IMR-90 (cell line): Measurements from ENCODE around the gene SLAMF7. TPM values are rescaled to one million over a fixed set of nuclear protein-coding genes. Genes with fewer than 3 reads are reported as not detected.

Experiments used
- ATAC-seq: fragments of 200-7000 bp; cut with Tn5 transposase; 2 replicates; pipeline ENCODE4 v1.9.1; 2020; ENCODE audit warnings: low read depth, mild to moderate bottlenecking, moderate library complexity
- BruUV-seq: library from RNA; stranded (reverse); fragments of 400-500 nt; replicated peaks from 2 replicates; lab custom pipeline; 2021; lab: Mats Ljungman, UMichigan
- CTCF ChIA-PET: fragments of 300-600 bp; formaldehyde crosslinking; extraction: SDS; loops from one replicate; lab custom pipeline; 2021; ENCODE audit warnings: antibody characterized with exemption; lab: Yijun Ruan, JAX
- POLR2A ChIA-PET: fragments of 300-600 bp; sonication (Branson Sonifier 250); formaldehyde crosslinking; loops from one replicate; lab custom pipeline; 2022; ENCODE audit warnings: antibody characterized with exemption; ENCODE audit not compliant: unreplicated experiment; lab: Charles Lee
- DNase-seq: peaks from one replicate; pipeline ENCODE4 v3.0.0; 2013
- H2AFZ ChIP-seq: replicated peaks from 2 replicates; pipeline ENCODE3; 2013; ENCODE audit warnings: low read length, mild to moderate bottlenecking; ENCODE audit not compliant: poor library complexity
- H2AK5ac ChIP-seq: 2 replicates; pipeline ENCODE4 v1.6.1; 2013; ENCODE audit warnings: low read depth, low read length, inconsistent platforms
- H2AK9ac ChIP-seq: replicated peaks from 2 replicates; pipeline ENCODE3; 2013; ENCODE audit warnings: mild to moderate bottlenecking, low read depth, low read length, moderate library complexity; ENCODE audit not compliant: poor library complexity
- H2BK120ac ChIP-seq: 2 replicates; pipeline ENCODE4 v1.6.1; 2013; ENCODE audit warnings: low read depth, low read length, inconsistent platforms
- H2BK15ac ChIP-seq: 3 replicates; pipeline ENCODE4 v1.6.1; 2013; ENCODE audit warnings: low read depth, low read length, inconsistent platforms
- H2BK20ac ChIP-seq: 2 replicates; pipeline ENCODE4 v1.6.1; 2013; ENCODE audit warnings: low read depth, mild to moderate bottlenecking, inconsistent platforms, low read length, moderate library complexity
- H2BK5ac ChIP-seq: 2 replicates; pipeline ENCODE4 v1.6.1; 2013; ENCODE audit warnings: mild to moderate bottlenecking, low read depth, low read length, inconsistent platforms; ENCODE audit not compliant: poor library complexity, severe bottlenecking
- H3K14ac ChIP-seq: replicated peaks from 2 replicates; pipeline ENCODE4 v1.6.1; 2013; ENCODE audit warnings: low read depth, low read length, inconsistent platforms
- H3K18ac ChIP-seq: 2 replicates; pipeline ENCODE4 v1.6.1; 2013; ENCODE audit warnings: low read depth, low read length, control low read depth
- H3K23ac ChIP-seq: 2 replicates; pipeline ENCODE4 v1.6.1; 2013; ENCODE audit warnings: low read depth, low read length, inconsistent platforms
- H3K27ac ChIP-seq: 2 replicates; pipeline ENCODE4 v1.5.1; 2013; ENCODE audit warnings: mild to moderate bottlenecking, control low read depth, low read length; ENCODE audit not compliant: insufficient read depth
- H3K27me3 ChIP-seq: 2 replicates; pipeline ENCODE4 v1.6.1; 2013; ENCODE audit warnings: low read length; ENCODE audit not compliant: control insufficient read depth, insufficient read depth
- H3K36me3 ChIP-seq: 2 replicates; pipeline ENCODE4 v1.6.1; 2013; ENCODE audit warnings: low read length, mixed read lengths; ENCODE audit not compliant: control insufficient read depth, insufficient read depth
- H3K4ac ChIP-seq: 2 replicates; pipeline ENCODE4 v1.6.1; 2013; ENCODE audit warnings: low read depth, low read length, inconsistent platforms
- H3K4me1 ChIP-seq: 2 replicates; pipeline ENCODE4 v1.6.1; 2013; ENCODE audit warnings: low read length, mixed read lengths; ENCODE audit not compliant: control insufficient read depth, insufficient read depth
- H3K4me2 ChIP-seq: 2 replicates; pipeline ENCODE4 v1.6.1; 2013; ENCODE audit warnings: low read depth, mild to moderate bottlenecking, control low read depth, low read length, moderate library complexity
- H3K4me3 ChIP-seq: 2 replicates; pipeline ENCODE4 v1.5.1; 2013; ENCODE audit warnings: low read depth, mild to moderate bottlenecking, control low read depth, low read length, moderate library complexity; ENCODE audit not compliant: insufficient read depth
- H3K56ac ChIP-seq: 2 replicates; pipeline ENCODE4 v1.6.1; 2013; ENCODE audit warnings: low read length, inconsistent platforms; ENCODE audit not compliant: insufficient read depth; ENCODE audit errors: extremely low read depth
- H3K79me1 ChIP-seq, 2 experiments: 2 replicates each; pipeline ENCODE4 v1.6.1; 2013; ENCODE audit warnings: low read length in 2 of 2, inconsistent platforms in 1 of 2, low read depth in 1 of 2
- H3K9ac ChIP-seq: 2 replicates; pipeline ENCODE4 v1.6.1; 2013; ENCODE audit warnings: low read depth, low read length, control low read depth
- H3K9me1 ChIP-seq: 2 replicates; pipeline ENCODE4 v1.6.1; 2013; ENCODE audit warnings: low read length, inconsistent platforms; ENCODE audit not compliant: insufficient read depth
- H3K9me3 ChIP-seq: 2 replicates; pipeline ENCODE4 v1.6.1; 2013; ENCODE audit warnings: low read length; ENCODE audit not compliant: control insufficient read depth, insufficient read depth
- H4K20me1 ChIP-seq: 2 replicates; pipeline ENCODE4 v1.6.1; 2013; ENCODE audit warnings: low read length, inconsistent platforms; ENCODE audit not compliant: insufficient read depth
- H4K5ac ChIP-seq: 2 replicates; pipeline ENCODE4 v1.6.1; 2013; ENCODE audit warnings: mild to moderate bottlenecking, low read depth, low read length, control low read depth
- H4K8ac ChIP-seq, 2 experiments: 2 replicates each; pipeline ENCODE4 v1.6.1; 2013; ENCODE audit warnings: low read depth in 2 of 2, low read length in 2 of 2, control low read depth in 1 of 2, inconsistent platforms in 1 of 2
- H4K91ac ChIP-seq: 2 replicates; pipeline ENCODE4 v1.6.1; 2013; ENCODE audit warnings: low read depth, low read length, inconsistent platforms; ENCODE audit not compliant: insufficient read depth
- BHLHE40 ChIP-seq: fragments of 150-350 bp; IDR thresholded peaks from 2 replicates; pipeline ENCODE4 v1.6.1; 2016; ENCODE audit warnings: mild to moderate bottlenecking, low read depth, low read length
- CEBPB ChIP-seq: IDR thresholded peaks from 2 replicates; pipeline ENCODE4 v1.6.1; 2012; ENCODE audit warnings: low read depth, low read length, improper control_type of control experiment
- CHD1 ChIP-seq: IDR thresholded peaks from 2 replicates; pipeline ENCODE4 v1.6.1; 2012; ENCODE audit warnings: low read depth, low read length, improper control_type of control experiment
- FOS ChIP-seq: fragments of 150-350 bp; IDR thresholded peaks from 2 replicates; pipeline ENCODE4 v1.6.1; 2016; ENCODE audit warnings: low read depth, low read length
- MAFK ChIP-seq: IDR thresholded peaks from 2 replicates; pipeline ENCODE4 v1.6.1; 2012; ENCODE audit warnings: low read depth, low read length, improper control_type of control experiment
- MAZ ChIP-seq: IDR thresholded peaks from 2 replicates; pipeline ENCODE4 v1.6.1; 2012; ENCODE audit warnings: low read depth, mild to moderate bottlenecking, low read length, improper control_type of control experiment, moderate library complexity, borderline replicate concordance
- MXI1 ChIP-seq: IDR thresholded peaks from 2 replicates; pipeline ENCODE4 v1.6.1; 2012; ENCODE audit warnings: low read depth, mild to moderate bottlenecking, low read length, moderate library complexity, borderline replicate concordance
- POLR2A ChIP-seq: IDR thresholded peaks from 2 replicates; pipeline ENCODE4 v1.6.1; 2012; ENCODE audit warnings: mild to moderate bottlenecking, low read depth, low read length
- RAD21 ChIP-seq: IDR thresholded peaks from 2 replicates; pipeline ENCODE4 v1.6.1; 2012; ENCODE audit warnings: low read length, improper control_type of control experiment
- RCOR1 ChIP-seq: IDR thresholded peaks from 2 replicates; pipeline ENCODE4 v1.6.1; 2012; ENCODE audit warnings: mild to moderate bottlenecking, low read length, improper control_type of control experiment; ENCODE audit not compliant: insufficient replicate concordance
- RFX5 ChIP-seq: IDR thresholded peaks from 2 replicates; pipeline ENCODE4 v1.8.0; 2012; ENCODE audit warnings: low read depth, mild to moderate bottlenecking, low read length, moderate library complexity
- SMC3 ChIP-seq: fragments of 150-350 bp; IDR thresholded peaks from 2 replicates; pipeline ENCODE4 v1.6.1; 2016; ENCODE audit warnings: low read depth, mild to moderate bottlenecking, antibody characterized with exemption, low read length, moderate library complexity
- WGBS, 2 experiments: methylation state at CpG; one replicate each; pipeline versions ENCODE4 v1.1.5 to v1.1.7; 2013; ENCODE audit warnings: missing lambda C conversion rate in 2 of 2; ENCODE audit not compliant: insufficient read length in 1 of 2; ENCODE audit errors: extremely low coverage in 2 of 2; 5-methylcytosine and 5-hydroxymethylcytosine counted together
- dilution Hi-C: fragments of 300-500 bp; cut with HindIII; formaldehyde crosslinking; loops from one replicate; pipeline ENCODE4 v1.14.3; 2018; ENCODE audit warnings: low sequenced_read_pairs; ENCODE audit not compliant: unreplicated experiment
- in situ Hi-C: fragments of 300-500 bp; cut with MboI; formaldehyde crosslinking; loops from 3 replicates; pipeline ENCODE4 v1.14.3; 2019; ENCODE audit warnings: low sequenced_read_pairs, inconsistent platforms, mixed read lengths
- intact Hi-C: fragments of 100-400 bp; cut with micrococcal nuclease; formaldehyde crosslinking; loops from 2 replicates; pipeline ENCODE4 v1.10.0; 2022
- polyA plus RNA-seq, 3 experiments: library from polyadenylated mRNA; depleted of rRNA; stranded (reverse); fragments of >200 nt; gene quantifications; 2 replicates each; pipeline ENCODE4 v1.2.3, GENCODE V29; 2012; ENCODE audit warnings: low replicate concordance in 1 of 3
- total RNA-seq: library from RNA; depleted of rRNA; stranded (reverse); fragments of >200 nt; gene quantifications from 2 replicates; pipeline ENCODE4 v1.2.3, GENCODE V29; 2012
- TF ChIP-seq, protein P1 (sequence below): fragments of 150-350 bp; IDR thresholded peaks from 2 replicates; pipeline ENCODE4 v1.6.1; 2017; ENCODE audit warnings: mild to moderate bottlenecking, antibody characterized with exemption, low read length, low read depth
- TF ChIP-seq, protein P2 (sequence below): conservative IDR thresholded peaks from 2 replicates; pipeline ENCODE4 v1.5.1; 2012; ENCODE audit warnings: mild to moderate bottlenecking, low read depth, low read length, improper control_type of control experiment

SLAMF7 gene
- total and polyA plus RNA-seq, 2 of the 4 experiments (the other 2 are of a cell fraction): not detected

DNA sequence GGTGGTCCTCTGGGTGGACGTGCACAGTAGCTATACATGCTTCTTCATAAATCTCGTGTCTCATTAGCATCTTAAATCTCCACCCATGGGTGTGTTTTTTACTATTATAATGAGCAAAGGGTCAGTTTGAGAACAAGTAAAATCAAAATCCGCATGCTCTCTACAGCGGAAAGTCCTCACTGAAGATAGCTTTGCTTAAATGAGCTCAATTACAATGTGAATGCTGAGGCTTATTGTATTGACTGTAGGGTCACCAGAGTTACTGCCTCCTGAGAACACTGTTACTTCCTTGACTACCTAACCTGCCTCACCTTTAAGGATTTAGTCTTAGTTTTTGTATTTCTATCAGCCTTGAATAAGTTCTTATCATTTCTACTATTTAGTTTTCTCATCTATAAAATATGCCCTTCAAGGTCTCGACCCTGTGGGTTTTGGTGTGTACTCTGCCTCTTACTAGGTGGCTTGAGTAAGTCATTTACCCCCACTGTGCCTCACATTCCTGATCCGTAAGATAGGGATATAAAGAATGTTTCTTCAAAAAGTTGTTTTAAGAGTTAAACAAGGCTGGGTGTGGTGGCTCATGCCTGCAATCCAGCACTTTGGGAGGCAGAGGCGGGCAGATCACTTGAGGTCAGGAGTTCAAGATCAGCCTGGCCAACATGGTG, 7.9 kb downstream of the SLAMF7 start:
- BruUV-seq: no TSS peak
- H2AFZ ChIP-seq: no peak overlapping the region
- POLR2A ChIA-PET: no interaction called here
- H4K5ac ChIP-seq: no peak overlapping the region
- no peaks in the 10 kb centered on the region for H4K20me1 ChIP-seq
- H3K36me3 ChIP-seq: no peaks in the 10 kb centered on the region
- ATAC-seq: no peak
- intact Hi-C loops: no loop called here
- no peak overlapping the region for H2AK9ac ChIP-seq
- no peak overlapping the region for H2BK120ac ChIP-seq
- H3K4ac ChIP-seq: no peak overlapping the region
- H3K27ac ChIP-seq: no peak overlapping the region
- no peak for TF ChIP-seq RFX5
- TF ChIP-seq RAD21: no peak
- TF ChIP-seq, protein P1, sequence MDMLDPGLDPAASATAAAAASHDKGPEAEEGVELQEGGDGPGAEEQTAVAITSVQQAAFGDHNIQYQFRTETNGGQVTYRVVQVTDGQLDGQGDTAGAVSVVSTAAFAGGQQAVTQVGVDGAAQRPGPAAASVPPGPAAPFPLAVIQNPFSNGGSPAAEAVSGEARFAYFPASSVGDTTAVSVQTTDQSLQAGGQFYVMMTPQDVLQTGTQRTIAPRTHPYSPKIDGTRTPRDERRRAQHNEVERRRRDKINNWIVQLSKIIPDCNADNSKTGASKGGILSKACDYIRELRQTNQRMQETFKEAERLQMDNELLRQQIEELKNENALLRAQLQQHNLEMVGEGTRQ: no peak
- TF ChIP-seq MXI1: no peak
- no peak for TF ChIP-seq CHD1
- TF ChIP-seq SMC3: no peak
- TF ChIP-seq CEBPB: no peak
- no peak for TF ChIP-seq POLR2A
- TF ChIP-seq MAZ: no peak
- no peak for TF ChIP-seq RCOR1
- no peak for TF ChIP-seq FOS
- TF ChIP-seq MAFK: no peak
- TF ChIP-seq BHLHE40: no peak
- TF ChIP-seq, protein P2, sequence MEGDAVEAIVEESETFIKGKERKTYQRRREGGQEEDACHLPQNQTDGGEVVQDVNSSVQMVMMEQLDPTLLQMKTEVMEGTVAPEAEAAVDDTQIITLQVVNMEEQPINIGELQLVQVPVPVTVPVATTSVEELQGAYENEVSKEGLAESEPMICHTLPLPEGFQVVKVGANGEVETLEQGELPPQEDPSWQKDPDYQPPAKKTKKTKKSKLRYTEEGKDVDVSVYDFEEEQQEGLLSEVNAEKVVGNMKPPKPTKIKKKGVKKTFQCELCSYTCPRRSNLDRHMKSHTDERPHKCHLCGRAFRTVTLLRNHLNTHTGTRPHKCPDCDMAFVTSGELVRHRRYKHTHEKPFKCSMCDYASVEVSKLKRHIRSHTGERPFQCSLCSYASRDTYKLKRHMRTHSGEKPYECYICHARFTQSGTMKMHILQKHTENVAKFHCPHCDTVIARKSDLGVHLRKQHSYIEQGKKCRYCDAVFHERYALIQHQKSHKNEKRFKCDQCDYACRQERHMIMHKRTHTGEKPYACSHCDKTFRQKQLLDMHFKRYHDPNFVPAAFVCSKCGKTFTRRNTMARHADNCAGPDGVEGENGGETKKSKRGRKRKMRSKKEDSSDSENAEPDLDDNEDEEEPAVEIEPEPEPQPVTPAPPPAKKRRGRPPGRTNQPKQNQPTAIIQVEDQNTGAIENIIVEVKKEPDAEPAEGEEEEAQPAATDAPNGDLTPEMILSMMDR: no peak
- no peak overlapping the region for H2AK5ac ChIP-seq
- H3K14ac ChIP-seq: no peak overlapping the region
- no peak overlapping the region for H2BK5ac ChIP-seq
- H3K27me3 ChIP-seq: no peaks in the 10 kb centered on the region; the same call in 1 of the 2 replicates
- no peak overlapping the region for H4K8ac ChIP-seq
- no peak for DNase-seq
- H3K4me3 ChIP-seq: no peak overlapping the region
- in situ Hi-C loops: no loop called here
- no peaks in the 10 kb centered on the region for H3K79me1 ChIP-seq
- WGBS, 2 experiments: no CpG with 5 or more reads among the region's 7 CpGs
- CTCF ChIA-PET: interaction anchor here (1.1 kb wide), 1 partner anchor 21 kb away, joined by 3 read pairs; no protein-coding TSS in a partner anchor
- dilution Hi-C loops: no loop called here
- H3K4me2 ChIP-seq: no peak overlapping the region
- no peak overlapping the region for H3K18ac ChIP-seq
- H3K23ac ChIP-seq: no peak overlapping the region
- H3K9me1 ChIP-seq: no peaks in the 10 kb centered on the region
- H3K4me1 ChIP-seq: no peaks in the 10 kb centered on the region
- H3K9ac ChIP-seq: no peak overlapping the region
- no peak overlapping the region for H2BK15ac ChIP-seq
- H3K56ac ChIP-seq: no peak overlapping the region
- H4K91ac ChIP-seq: no peak overlapping the region
- no peak overlapping the region for H2BK20ac ChIP-seq
- H3K9me3 ChIP-seq: no peaks in the 10 kb centered on the region
